Fibroblast of lung (primary cell): Measurements from ENCODE around the gene C13orf42. TPM values are rescaled to one million over a fixed set of nuclear protein-coding genes. Genes with fewer than 3 reads are reported as not detected.

ENCODE experiments used
- DNase-seq, 2 donors: peaks; one replicate each; pipeline versions ENCODE4 v3.0.0 to v3.0.0-alpha.2; 2010; ENCODE audit warnings: low read depth in 2 of 2
- H2AFZ ChIP-seq: 2 replicates; pipeline ENCODE4 v1.5.1; 2012; ENCODE audit warnings: low read length, control low read depth, inconsistent platforms
- H3K27ac ChIP-seq: 2 replicates; pipeline ENCODE4 v1.5.1; 2011; ENCODE audit warnings: low read length, control low read depth; ENCODE audit not compliant: insufficient read depth
- H3K27me3 ChIP-seq: 2 replicates; pipeline ENCODE4 v1.5.1; 2011; ENCODE audit warnings: mild to moderate bottlenecking, low read length; ENCODE audit not compliant: control insufficient read depth, insufficient read depth
- H3K36me3 ChIP-seq: 2 replicates; pipeline ENCODE4 v1.5.1; 2011; ENCODE audit warnings: low read length; ENCODE audit not compliant: control insufficient read depth, insufficient read depth
- H3K4me1 ChIP-seq: 2 replicates; pipeline ENCODE4 v1.5.1; 2011; ENCODE audit warnings: low read length; ENCODE audit not compliant: control insufficient read depth, insufficient read depth; ENCODE audit errors: extremely low read depth
- H3K4me2 ChIP-seq: 2 replicates; pipeline ENCODE4 v1.5.1; 2011; ENCODE audit warnings: low read length, control low read depth; ENCODE audit not compliant: insufficient read depth; ENCODE audit errors: extremely low read depth
- H3K4me3 ChIP-seq, 4 experiments: fragments of 200-600 bp in 1 of 4; sonication (generic) in 1 of 4; replicated peaks in 1 of 4; 2 replicates each; pipeline ENCODE4 v1.5.1; 2011 to 2016; ENCODE audit warnings: low read length in 4 of 4, low read depth in 3 of 4, mild to moderate bottlenecking in 3 of 4, control low read depth in 2 of 4, inconsistent platforms in 1 of 4, mixed read lengths in 1 of 4; ENCODE audit not compliant: insufficient read depth in 1 of 4; ENCODE audit errors: control extremely low read depth in 1 of 4
- H3K79me2 ChIP-seq: 2 replicates; pipeline ENCODE4 v1.5.1; 2012; ENCODE audit warnings: mild to moderate bottlenecking, low read length, inconsistent platforms; ENCODE audit not compliant: control insufficient read depth, insufficient read depth
- H3K9ac ChIP-seq: 2 replicates; pipeline ENCODE4 v1.5.1; 2011; ENCODE audit warnings: mild to moderate bottlenecking, low read length, control low read depth; ENCODE audit not compliant: insufficient read depth
- H3K9me3 ChIP-seq: 2 replicates; pipeline ENCODE4 v1.5.1; 2012; ENCODE audit warnings: low read depth, low read length; ENCODE audit not compliant: control insufficient read depth, insufficient read depth
- H4K20me1 ChIP-seq: 2 replicates; pipeline ENCODE4 v1.5.1; 2011; ENCODE audit warnings: low read length; ENCODE audit not compliant: control insufficient read depth, insufficient read depth; ENCODE audit errors: extremely low read depth
- EZH2 ChIP-seq: IDR thresholded peaks from 2 replicates; pipeline ENCODE4 v1.5.1; 2012; ENCODE audit warnings: low read length, control low read depth, mild to moderate bottlenecking; ENCODE audit errors: missing control alignments
- polyA plus RNA-seq, 2 donors: library from polyadenylated mRNA; depleted of rRNA in 1 of 2; stranded (reverse) in 1 of 2; unstranded in 1 of 2; fragments of >200 nt; gene quantifications; 2 replicates each; pipeline ENCODE4 v1.2.1, GENCODE V29; 2011 to 2012; ENCODE audit warnings: missing spikeins in 1 of 2
- total RNA-seq: library from RNA; depleted of rRNA; stranded (reverse); fragments of >200 nt; gene quantifications from 2 replicates; pipeline ENCODE4 v1.2.1, GENCODE V29; 2014
- TF ChIP-seq, protein P1 (sequence below), 2 donors: IDR thresholded peaks in 1 of 2; conservative IDR thresholded peaks in 1 of 2; 1 replicate in 1 of 2; 2 replicates in 1 of 2; pipeline ENCODE4 v1.5.1; 2011 to 2012; ENCODE audit warnings: low read length in 2 of 2, control low read depth in 1 of 2, inconsistent platforms in 1 of 2, low read depth in 1 of 2, mild to moderate bottlenecking in 1 of 2

The C13orf42 gene
- total and polyA plus RNA-seq, 2 donors (not counting 1 experiment from before 2014, with no cell fraction given), result not detected

DNA sequence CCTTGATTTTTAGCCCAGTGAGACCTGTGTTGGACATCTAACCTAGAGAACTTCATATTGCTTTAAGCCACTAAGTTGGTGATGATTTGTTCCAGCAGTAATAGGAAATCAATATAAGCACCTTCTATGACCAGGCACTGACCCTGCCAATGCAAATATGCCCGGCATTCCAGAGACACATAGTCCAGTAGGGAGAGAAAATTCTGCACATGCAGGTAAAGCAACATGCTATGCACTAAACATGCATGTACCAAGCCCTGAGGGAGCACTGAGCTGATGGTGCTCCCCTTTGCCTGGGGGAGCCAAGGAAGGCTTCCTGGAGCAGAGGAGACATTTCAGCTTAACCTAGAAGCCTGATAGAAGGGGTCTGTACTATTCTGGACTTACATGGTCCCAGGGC, 40.4 kb upstream of the C13orf42 start:
- no peaks in the 10 kb centered on the region for H3K79me2 ChIP-seq
- no peaks in the 10 kb centered on the region for H3K9me3 ChIP-seq
- no peak overlapping the region for H3K4me2 ChIP-seq
- H3K27me3 ChIP-seq, result peaks cover 2% of the 10 kb centered on the region
- H2AFZ ChIP-seq, result no peak overlapping the region
- no peak overlapping the region for H3K9ac ChIP-seq
- H3K27ac ChIP-seq, result no peak overlapping the region
- no peak for TF ChIP-seq EZH2
- TF ChIP-seq, protein P1, sequence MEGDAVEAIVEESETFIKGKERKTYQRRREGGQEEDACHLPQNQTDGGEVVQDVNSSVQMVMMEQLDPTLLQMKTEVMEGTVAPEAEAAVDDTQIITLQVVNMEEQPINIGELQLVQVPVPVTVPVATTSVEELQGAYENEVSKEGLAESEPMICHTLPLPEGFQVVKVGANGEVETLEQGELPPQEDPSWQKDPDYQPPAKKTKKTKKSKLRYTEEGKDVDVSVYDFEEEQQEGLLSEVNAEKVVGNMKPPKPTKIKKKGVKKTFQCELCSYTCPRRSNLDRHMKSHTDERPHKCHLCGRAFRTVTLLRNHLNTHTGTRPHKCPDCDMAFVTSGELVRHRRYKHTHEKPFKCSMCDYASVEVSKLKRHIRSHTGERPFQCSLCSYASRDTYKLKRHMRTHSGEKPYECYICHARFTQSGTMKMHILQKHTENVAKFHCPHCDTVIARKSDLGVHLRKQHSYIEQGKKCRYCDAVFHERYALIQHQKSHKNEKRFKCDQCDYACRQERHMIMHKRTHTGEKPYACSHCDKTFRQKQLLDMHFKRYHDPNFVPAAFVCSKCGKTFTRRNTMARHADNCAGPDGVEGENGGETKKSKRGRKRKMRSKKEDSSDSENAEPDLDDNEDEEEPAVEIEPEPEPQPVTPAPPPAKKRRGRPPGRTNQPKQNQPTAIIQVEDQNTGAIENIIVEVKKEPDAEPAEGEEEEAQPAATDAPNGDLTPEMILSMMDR (conservative IDR thresholded peaks at IDR 0.05 in 1 of 2, IDR thresholded peaks at IDR 0.05 in 1 of 2; ENCODE audit: low read depth in 1 of 2, low read length in 2 of 2), result no peak
- no peaks in the 10 kb centered on the region for H3K4me1 ChIP-seq
- no peaks in the 10 kb centered on the region for H3K36me3 ChIP-seq
- no peaks in the 10 kb centered on the region for H4K20me1 ChIP-seq
- DNase-seq, result no peak
- H3K4me3 ChIP-seq, result no peak overlapping the region

DNA sequence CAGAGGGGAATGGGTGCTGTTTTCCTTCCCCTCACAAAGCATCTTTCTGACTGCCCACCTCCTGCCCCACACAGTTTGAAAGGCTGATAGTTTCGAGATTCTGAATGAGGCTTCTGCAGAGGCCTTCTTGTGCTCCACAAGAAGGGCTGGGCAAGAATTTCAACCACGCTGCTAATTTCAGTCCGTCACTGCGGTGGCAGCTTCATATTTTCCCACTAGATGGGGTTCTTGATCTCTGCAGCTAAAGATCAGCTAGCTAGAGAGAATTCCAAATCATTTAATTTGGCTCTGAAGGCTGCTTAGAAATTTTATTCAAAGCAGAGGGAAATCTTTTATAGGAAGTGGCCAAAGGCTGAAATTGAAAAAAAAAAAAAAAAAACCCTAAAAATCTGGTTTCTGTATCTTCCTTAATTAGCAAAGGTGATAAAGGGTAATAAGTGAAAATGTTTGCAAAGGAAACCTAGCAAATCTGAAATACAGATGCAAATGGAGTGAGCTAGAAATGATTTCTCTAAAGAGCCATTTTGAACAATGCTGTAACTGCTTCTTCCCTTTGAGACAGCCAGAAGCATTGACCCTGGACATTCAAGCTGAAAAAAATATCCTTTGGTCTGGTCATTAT, 38.0 kb upstream of the C13orf42 start:
- H3K4me1 ChIP-seq, result no peaks in the 10 kb centered on the region
- TF ChIP-seq, protein P1 (conservative IDR thresholded peaks at IDR 0.05 in 1 of 2, IDR thresholded peaks at IDR 0.05 in 1 of 2; ENCODE audit: low read depth in 1 of 2, low read length in 2 of 2), result peak; percentile 69 to 81
- no peak for TF ChIP-seq EZH2

DNA sequence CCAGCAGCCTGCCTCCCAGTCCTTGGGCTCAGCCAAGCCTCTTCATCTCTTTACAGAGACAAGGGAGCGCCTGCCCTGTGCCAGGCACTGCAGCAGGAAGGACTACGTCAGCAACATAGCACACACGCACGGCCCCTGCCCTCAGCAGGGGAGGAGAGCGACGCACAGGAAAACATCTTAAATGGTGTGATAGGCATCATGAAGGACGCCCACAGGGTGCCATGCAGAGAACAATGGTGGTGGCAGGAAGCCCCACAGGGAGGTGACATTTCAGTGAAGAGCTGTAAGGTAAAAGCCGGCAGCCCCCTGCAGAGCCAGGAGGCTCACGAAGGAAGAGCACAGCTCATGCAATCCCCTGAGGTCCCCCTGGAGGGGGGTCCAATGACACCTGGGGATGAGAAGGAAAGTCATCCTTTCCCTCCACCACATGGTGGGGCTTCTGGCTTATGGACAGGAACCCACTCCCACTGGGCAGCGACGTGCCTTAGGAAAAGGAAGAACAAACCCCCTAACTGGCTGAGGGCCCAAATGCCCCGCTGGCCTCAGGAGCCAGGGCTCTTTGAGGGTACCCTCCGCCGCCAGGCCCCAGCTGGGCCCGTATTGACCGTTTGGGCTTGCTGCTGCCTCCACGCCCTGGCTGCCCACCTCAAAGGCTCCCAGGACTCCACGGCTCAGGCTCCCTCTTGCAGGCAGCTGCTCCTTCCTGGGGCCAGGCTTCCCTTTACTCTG, 37.3 kb upstream of the C13orf42 start:
- Histone ChIP-seq H3K27me3 (peaks cover 2% of the 10 kb centered on the region), H3K9me3 (no peaks in the 10 kb centered on the region), H2AFZ (no peak overlapping the region), H3K4me1 (no peaks in the 10 kb centered on the region), H4K20me1 (no peaks in the 10 kb centered on the region), H3K79me2 (no peaks in the 10 kb centered on the region), H3K36me3 (no peaks in the 10 kb centered on the region), H3K4me2 (no peak overlapping the region), H3K27ac (no peak overlapping the region), H3K4me3 (no peak overlapping the region), H3K9ac (no peak overlapping the region)
- no peak for TF ChIP-seq EZH2
- TF ChIP-seq, protein P1 (conservative IDR thresholded peaks at IDR 0.05 in 1 of 2, IDR thresholded peaks at IDR 0.05 in 1 of 2; ENCODE audit: low read depth in 1 of 2, low read length in 2 of 2), result no peak
- DNase-seq, result no peak

More for the DNA sequence above, 38.0 kb upstream of the C13orf42 start:
- DNase-seq, result peak; percentile 58 to 68
- no peak overlapping the region for H3K9ac ChIP-seq
- H3K4me2 ChIP-seq, result no peak overlapping the region
- peaks cover 2% of the 10 kb centered on the region for H3K27me3 ChIP-seq
- H2AFZ ChIP-seq, result no peak overlapping the region
- H3K27ac ChIP-seq, result no peak overlapping the region
- no peak overlapping the region for H3K4me3 ChIP-seq
- no peaks in the 10 kb centered on the region for H3K9me3 ChIP-seq
- no peaks in the 10 kb centered on the region for H4K20me1 ChIP-seq
- H3K79me2 ChIP-seq, result no peaks in the 10 kb centered on the region
- H3K36me3 ChIP-seq, result no peaks in the 10 kb centered on the region
